Stimulated activated naive CD8-positive, alpha-beta T cell treated with anti-CD3 and anti-CD28 coated beads, Interleukin-15, Interleukin-2, amounts not matched to agents 100 U/mL and 50 U/mL, for 24 hours (primary cell): Measurements from ENCODE around the gene EIF1AX.
A peak's percentile ranks its signal among the peaks of the same experiment; 100 is the strongest.
"Not testable (repeated sequence)": the region's sequence is repeated elsewhere in the genome, so short reads cannot be mapped to it uniquely, and the experiment has no call there.

Source experiments
- ATAC-seq: fragments of 150-1000 bp; cut with Tn5 transposase; one replicate; pipeline ENCODE4 v1.10.0; 2021
- DNase-seq: peaks from one replicate; pipeline ENCODE4 v3.0.0; 2021

The EIF1AX gene

DNA sequence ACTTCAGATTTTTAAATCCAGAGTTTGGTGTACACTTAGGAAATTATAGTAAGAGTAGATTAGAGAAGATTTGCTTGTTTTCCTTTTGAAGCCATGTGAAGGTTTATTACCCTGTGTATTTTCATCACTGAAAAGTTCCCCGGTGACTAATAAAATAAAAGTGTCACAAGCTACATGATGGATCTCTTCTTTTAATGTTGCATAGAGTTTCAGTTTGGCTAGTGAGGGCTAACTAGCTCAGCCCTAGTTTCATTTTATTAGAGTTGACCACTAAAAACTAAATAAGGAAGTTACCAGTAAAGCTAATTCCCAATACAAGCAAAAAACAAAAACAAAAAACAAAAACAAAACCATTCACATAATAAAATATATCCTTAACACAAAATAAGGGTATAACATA, 14.8 kb downstream of the EIF1AX start:
- DNase-seq, ATAC-seq: not testable (repeated sequence)

DNA sequence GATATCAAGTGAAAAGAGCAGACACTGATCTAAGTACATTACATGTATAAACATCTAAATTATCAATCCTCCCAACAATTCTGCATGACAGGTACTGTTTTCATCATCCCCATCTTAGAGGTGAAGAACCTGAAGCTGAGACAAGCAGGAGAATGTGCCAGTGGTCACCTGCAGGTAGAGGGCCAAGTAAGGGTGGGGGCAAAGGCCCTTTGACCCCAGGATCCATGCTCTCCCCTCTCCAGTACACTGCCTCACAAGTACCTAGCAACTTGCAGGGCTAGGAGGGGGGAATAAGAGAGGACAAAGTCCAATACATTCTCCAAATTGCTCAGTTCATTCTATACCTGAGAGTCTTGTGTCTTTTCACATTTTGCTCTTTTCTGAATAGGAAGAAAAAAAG, 16.7 kb downstream of the EIF1AX start:
- DNase-seq = no peak

DNA sequence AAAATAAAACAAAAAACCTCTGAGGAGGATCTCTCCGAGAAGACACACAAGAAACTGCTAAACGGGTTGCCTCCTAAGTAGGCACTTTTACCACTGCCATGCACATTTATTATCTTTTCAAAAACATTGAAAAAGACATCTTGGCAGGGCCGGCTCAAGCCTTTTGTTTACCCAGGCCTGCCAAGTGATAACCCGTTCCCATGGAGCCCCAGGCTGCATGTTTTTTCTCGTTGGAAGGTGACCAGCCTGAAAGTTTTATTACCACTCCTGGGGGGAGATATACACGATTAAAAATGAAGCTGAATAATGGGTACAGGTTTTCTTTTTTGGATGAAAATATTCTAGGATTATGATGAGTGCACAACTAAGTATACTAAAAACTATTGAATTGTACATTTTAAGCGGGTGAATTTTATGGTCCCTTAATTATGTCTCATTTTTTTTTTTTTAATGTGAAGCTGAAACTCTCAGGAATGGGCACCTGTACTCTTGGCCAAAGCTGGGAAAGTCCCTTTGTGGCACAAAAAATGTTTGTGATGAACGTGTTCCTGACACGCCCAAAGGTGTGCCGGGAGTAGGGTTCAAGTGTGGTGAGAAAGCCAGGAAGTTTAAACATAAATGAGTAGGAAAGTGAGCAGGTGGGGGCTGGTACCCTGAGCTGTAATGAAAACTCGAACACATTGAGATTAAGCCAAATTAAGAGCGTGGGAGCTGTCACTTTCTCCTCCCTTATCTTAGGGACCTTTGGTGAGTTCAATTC, 23.4 kb downstream of the EIF1AX start:
- DNase-seq = no peak
- ATAC-seq = no peak

More for the DNA sequence above, 16.7 kb downstream of the EIF1AX start:
- no peak for ATAC-seq

- DNase-seq (no peak), ATAC-seq (peak; percentile 28)
Observed at GRCh38 chrX:20116577-20117240, 24.9 kb downstream of the EIF1AX start, which contains the start of gene MAP7D2. TSS of gene MAP7D2 (minus strand) at chrX:20116907. CDS start at chrX:20116879, 28 bp downstream.

DNA sequence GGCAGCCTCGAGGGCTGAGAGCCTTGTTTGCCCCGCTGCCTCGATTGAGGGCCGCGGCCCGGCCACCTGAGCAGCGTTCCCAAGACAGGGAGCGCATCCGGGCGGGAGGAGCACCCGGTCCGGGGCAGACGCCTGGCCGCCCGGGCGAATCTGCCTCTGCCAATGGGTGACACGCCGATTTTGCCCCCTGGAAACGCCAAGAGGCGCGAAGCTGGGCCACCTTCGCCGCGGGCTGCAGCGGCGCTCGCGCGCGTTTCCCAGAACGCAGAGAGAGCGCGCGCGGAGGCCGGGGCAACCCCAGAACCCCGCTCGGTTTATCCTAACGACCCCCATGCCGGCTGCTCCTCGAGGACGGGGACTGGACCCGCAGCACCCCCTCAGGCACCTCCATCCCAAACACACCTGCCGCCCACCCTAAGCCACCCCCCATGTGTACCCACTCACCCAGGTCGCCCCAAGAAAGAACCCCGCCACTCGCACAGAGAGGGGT, 25.5 kb downstream of the EIF1AX start:
- DNase-seq (no peak), ATAC-seq (no peak)

- no peak for ATAC-seq
- no peak for DNase-seq
Observed at GRCh38 chrX:20112022-20112774, 29.4 kb downstream of the EIF1AX start.

GRCh38 chrX:20111271-20111670, 30.4 kb downstream of the EIF1AX start:
- DNase-seq = no peak
- no peak for ATAC-seq

GRCh38 chrX:20101934-20102581, 39.6 kb downstream of the EIF1AX start:
- no peak for DNase-seq
- no peak for ATAC-seq

DNA sequence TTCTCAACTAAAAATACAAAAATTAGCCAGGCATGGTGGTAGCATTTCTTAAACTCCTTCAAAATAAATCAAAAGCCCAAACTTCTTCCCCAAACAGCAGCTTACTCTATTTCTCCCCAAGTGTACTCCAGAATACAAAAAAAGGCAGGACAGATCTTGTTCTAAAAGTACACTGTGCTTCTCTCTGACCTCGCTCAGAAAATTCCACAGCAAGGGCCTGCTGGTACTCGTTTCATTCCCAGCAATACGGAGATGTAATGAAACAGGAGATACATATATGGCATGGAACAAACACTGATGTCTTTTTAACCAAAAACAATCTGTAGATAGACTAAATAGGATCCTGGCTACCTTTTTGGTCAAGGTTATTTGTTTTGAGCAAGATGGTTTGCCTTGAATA, 50.1 kb downstream of the EIF1AX start:
- DNase-seq (no peak), ATAC-seq (no peak)

DNA sequence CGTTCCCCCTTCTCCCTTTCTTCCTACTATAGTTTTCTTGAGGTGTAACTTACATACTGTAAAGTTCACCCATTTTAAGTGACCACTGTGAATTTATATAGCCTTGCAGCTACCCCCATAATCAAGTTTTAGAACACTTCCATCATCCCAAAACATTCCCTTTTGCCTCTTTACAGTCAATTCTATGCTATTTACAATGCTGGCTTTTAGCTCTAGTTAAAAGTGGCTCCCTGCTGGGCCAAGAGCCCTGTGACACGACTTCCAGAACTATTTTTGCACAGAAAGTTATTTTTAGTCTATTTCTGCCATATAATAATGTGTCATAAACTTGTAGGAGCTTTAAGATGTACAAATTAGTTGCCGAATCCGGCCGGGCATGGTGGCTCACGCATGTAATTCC, 51.8 kb downstream of the EIF1AX start:
- DNase-seq (no peak), ATAC-seq (no peak)

- no peak for ATAC-seq
Observed at GRCh38 chrX:20080277-20080676, 61.4 kb downstream of the EIF1AX start.

More at GRCh38 chrX:20080277-20080676, 61.4 kb downstream of the EIF1AX start:
- no peak for DNase-seq
